ENCODE measurements around the gene FAM162B.

DNA sequence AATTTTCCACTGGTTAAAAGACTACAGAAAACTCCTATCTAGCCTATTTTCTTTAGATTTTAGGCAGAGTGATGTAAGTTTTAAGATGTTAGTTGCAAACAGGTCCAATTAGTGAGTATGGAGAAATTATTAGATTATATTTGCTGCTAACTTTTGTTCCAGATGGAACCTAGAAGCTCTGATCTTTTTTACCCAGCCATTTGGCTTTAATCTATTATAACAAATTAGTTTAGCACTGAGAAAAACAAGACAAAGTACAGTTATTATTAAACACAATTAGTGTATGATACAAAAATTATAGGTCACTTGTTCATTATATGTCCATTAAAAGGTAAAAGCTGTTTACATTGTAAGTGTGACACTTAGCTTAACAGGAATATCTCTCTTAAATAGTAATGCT, 2.5 kb downstream of the FAM162B start:
- TF ChIP-seq CTCF (conservative IDR thresholded peaks at IDR 0.05; ENCODE audit: low read length), result no peak
- TF ChIP-seq EZH2phosphoT487 (IDR thresholded peaks at IDR 0.05; ENCODE audit: borderline replicate concordance, low read depth, low read length), result no peak

Measured in OCI-LY7 (cell line).